ENCODE data around the gene PRDM10. TPM values are rescaled to one million over a fixed set of nuclear protein-coding genes. Genes with fewer than 3 reads are reported as not detected.

The PRDM10 gene
- total and polyA plus RNA-seq, 10 of the 15 experiments (the other 5 are each of a cell fraction or from before 2014, with no cell fraction given) = 0.93 to 6.2 (median 4.1) TPM

DNA sequence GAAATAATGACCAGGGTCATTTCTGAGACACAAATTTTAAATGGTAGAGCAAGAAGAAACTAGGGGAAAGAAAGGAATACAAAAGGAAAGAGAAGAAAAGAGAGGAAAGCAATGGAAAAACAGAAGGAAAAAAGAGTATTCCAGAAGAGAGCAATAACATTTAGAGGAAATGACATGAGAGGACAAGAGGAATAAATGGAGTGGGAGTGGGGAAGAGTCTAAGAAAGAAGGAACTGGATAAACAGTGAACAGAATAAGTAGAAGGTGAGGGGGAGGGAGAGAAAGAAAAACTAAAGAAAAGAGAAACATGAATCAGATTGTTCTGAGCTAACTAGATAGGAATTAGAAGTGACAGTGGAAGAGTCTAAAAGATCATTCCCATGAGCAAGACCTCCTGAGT, 28.4 kb downstream of the PRDM10 start:
- ChIA-PET RAD21 (ENCODE audit: unreplicated experiment) (interaction anchor here (1.7 to 2.3 kb wide), 3 partner anchors 29 to 158 kb away, joined by 3 to 14 read pairs (median 7); partner anchors contain the start of gene PRDM10), SMC1A (ENCODE audit: uncharacterized antibody, unreplicated experiment) (interaction anchor here (1.5 to 1.8 kb wide), 3 partner anchors 14 to 30 kb away, joined by 5 to 18 read pairs (median 9); partner anchors contain the start of gene PRDM10), CTCF (interaction anchor here (2.1 kb wide), 1 partner anchor 158 kb away, joined by 16 read pairs; no protein-coding TSS in a partner anchor), POLR2A (interaction anchor here (1.7 kb wide), 1 partner anchor 30 kb away, joined by 10 read pairs; the partner anchor contains the start of gene PRDM10)
- no peaks in the 10 kb centered on the region for H3K27me3 ChIP-seq (replicated peaks in 1 of 2; ENCODE audit: control insufficient read depth in 2 of 2, insufficient read depth in 2 of 2, low read length in 1 of 2)
- BruUV-seq (replicated peaks) = no TSS peak
- DNase-seq (ENCODE audit: low read depth, low spot score) (no peak), FAIRE-seq (no peak), ATAC-seq (no peak)
- H3K4me2 ChIP-seq (ENCODE audit: control insufficient read depth, insufficient read depth) = no peak overlapping the region
- H3K9me3 ChIP-seq (replicated peaks; ENCODE audit: control insufficient read depth, insufficient read depth, low read length) = no peaks in the 10 kb centered on the region
- H3K79me2 ChIP-seq (ENCODE audit: control insufficient read depth, insufficient read depth, low read length) = no peaks in the 10 kb centered on the region
- no peak overlapping the region for H2AFZ ChIP-seq (ENCODE audit: control insufficient read depth, low read depth, low read length)
- in situ Hi-C loops (cut with MboI) (no loop called here), intact Hi-C loops (cut with micrococcal nuclease; ENCODE audit: unreplicated experiment) (no loop called here)
- H3K4me3 ChIP-seq = no peak overlapping the region
- H3K4me1 ChIP-seq (ENCODE audit: control insufficient read depth, insufficient read depth, low read length) = peaks cover 6% of the 10 kb centered on the region; the same call in 1 of the 2 replicates
- no peak overlapping the region for H3K27ac ChIP-seq (ENCODE audit: control insufficient read depth, insufficient read depth)
- H4K20me1 ChIP-seq (ENCODE audit: control insufficient read depth, insufficient read depth) = no peaks in the 10 kb centered on the region
- no peaks in the 10 kb centered on the region for H3K36me3 ChIP-seq (ENCODE audit: control insufficient read depth in 2 of 2, insufficient read depth in 2 of 2, low read length in 1 of 2)
- H3K9ac ChIP-seq (ENCODE audit: control insufficient read depth, insufficient read depth, low read length) = no peak overlapping the region
- TF ChIP-seq CHD1 (IDR thresholded peaks at IDR 0.05; ENCODE audit: low read depth, low read length) (no peak), CREM (IDR thresholded peaks at IDR 0.05; ENCODE audit: low read depth) (no peak), RBBP5 (conservative IDR thresholded peaks at IDR 0.05) (no peak), TAF1 (IDR thresholded peaks at IDR 0.05; ENCODE audit: borderline replicate concordance, low read depth, low read length) (no peak), PAX5 (IDR thresholded peaks at IDR 0.05; ENCODE audit: borderline replicate concordance, low read depth, low read length) (no peak), MTA3 (IDR thresholded peaks at IDR 0.05; ENCODE audit: borderline replicate concordance, low read length) (no peak), MEF2A (IDR thresholded peaks at IDR 0.05; ENCODE audit: insufficient read depth, low read depth, low read length) (no peak), ZNF24 (IDR thresholded peaks at IDR 0.05) (no peak), BMI1 (IDR thresholded peaks at IDR 0.05; ENCODE audit: borderline replicate concordance) (no peak), PML (IDR thresholded peaks at IDR 0.05; ENCODE audit: low read length) (no peak), GATAD2B (conservative IDR thresholded peaks at IDR 0.05; ENCODE audit: low read depth) (no peak), SREBF2 (IDR thresholded peaks at IDR 0.05; ENCODE audit: low read length) (no peak)
- TF ChIP-seq, protein P1, sequence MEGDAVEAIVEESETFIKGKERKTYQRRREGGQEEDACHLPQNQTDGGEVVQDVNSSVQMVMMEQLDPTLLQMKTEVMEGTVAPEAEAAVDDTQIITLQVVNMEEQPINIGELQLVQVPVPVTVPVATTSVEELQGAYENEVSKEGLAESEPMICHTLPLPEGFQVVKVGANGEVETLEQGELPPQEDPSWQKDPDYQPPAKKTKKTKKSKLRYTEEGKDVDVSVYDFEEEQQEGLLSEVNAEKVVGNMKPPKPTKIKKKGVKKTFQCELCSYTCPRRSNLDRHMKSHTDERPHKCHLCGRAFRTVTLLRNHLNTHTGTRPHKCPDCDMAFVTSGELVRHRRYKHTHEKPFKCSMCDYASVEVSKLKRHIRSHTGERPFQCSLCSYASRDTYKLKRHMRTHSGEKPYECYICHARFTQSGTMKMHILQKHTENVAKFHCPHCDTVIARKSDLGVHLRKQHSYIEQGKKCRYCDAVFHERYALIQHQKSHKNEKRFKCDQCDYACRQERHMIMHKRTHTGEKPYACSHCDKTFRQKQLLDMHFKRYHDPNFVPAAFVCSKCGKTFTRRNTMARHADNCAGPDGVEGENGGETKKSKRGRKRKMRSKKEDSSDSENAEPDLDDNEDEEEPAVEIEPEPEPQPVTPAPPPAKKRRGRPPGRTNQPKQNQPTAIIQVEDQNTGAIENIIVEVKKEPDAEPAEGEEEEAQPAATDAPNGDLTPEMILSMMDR (IDR thresholded peaks at IDR 0.05 in 2 of 3, conservative IDR thresholded peaks at IDR 0.05 in 1 of 3; ENCODE audit: control insufficient read depth in 2 of 3, extremely low read depth in 1 of 3, insufficient read depth in 1 of 3, low read depth in 3 of 3, low read length in 3 of 3) = no peak
- TF ChIP-seq, protein P2, sequence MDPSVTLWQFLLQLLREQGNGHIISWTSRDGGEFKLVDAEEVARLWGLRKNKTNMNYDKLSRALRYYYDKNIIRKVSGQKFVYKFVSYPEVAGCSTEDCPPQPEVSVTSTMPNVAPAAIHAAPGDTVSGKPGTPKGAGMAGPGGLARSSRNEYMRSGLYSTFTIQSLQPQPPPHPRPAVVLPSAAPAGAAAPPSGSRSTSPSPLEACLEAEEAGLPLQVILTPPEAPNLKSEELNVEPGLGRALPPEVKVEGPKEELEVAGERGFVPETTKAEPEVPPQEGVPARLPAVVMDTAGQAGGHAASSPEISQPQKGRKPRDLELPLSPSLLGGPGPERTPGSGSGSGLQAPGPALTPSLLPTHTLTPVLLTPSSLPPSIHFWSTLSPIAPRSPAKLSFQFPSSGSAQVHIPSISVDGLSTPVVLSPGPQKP (IDR thresholded peaks at IDR 0.05; ENCODE audit: low read depth, low read length) = no peak
- TF ChIP-seq, protein P3, sequence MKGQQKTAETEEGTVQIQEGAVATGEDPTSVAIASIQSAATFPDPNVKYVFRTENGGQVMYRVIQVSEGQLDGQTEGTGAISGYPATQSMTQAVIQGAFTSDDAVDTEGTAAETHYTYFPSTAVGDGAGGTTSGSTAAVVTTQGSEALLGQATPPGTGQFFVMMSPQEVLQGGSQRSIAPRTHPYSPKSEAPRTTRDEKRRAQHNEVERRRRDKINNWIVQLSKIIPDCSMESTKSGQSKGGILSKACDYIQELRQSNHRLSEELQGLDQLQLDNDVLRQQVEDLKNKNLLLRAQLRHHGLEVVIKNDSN (IDR thresholded peaks at IDR 0.05; ENCODE audit: borderline replicate concordance, extremely low read length, insufficient read depth, low read depth, low read length) = no peak
- TF ChIP-seq, protein P4, sequence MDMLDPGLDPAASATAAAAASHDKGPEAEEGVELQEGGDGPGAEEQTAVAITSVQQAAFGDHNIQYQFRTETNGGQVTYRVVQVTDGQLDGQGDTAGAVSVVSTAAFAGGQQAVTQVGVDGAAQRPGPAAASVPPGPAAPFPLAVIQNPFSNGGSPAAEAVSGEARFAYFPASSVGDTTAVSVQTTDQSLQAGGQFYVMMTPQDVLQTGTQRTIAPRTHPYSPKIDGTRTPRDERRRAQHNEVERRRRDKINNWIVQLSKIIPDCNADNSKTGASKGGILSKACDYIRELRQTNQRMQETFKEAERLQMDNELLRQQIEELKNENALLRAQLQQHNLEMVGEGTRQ (IDR thresholded peaks at IDR 0.05; ENCODE audit: borderline replicate concordance, low read depth, low read length) = no peak
- TF ChIP-seq, protein P5, sequence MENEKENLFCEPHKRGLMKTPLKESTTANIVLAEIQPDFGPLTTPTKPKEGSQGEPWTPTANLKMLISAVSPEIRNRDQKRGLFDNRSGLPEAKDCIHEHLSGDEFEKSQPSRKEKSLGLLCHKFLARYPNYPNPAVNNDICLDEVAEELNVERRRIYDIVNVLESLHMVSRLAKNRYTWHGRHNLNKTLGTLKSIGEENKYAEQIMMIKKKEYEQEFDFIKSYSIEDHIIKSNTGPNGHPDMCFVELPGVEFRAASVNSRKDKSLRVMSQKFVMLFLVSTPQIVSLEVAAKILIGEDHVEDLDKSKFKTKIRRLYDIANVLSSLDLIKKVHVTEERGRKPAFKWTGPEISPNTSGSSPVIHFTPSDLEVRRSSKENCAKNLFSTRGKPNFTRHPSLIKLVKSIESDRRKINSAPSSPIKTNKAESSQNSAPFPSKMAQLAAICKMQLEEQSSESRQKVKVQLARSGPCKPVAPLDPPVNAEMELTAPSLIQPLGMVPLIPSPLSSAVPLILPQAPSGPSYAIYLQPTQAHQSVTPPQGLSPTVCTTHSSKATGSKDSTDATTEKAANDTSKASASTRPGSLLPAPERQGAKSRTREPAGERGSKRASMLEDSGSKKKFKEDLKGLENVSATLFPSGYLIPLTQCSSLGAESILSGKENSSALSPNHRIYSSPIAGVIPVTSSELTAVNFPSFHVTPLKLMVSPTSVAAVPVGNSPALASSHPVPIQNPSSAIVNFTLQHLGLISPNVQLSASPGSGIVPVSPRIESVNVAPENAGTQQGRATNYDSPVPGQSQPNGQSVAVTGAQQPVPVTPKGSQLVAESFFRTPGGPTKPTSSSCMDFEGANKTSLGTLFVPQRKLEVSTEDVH (IDR thresholded peaks at IDR 0.05; ENCODE audit: low read depth, partially characterized antibody) = no peak
- TF ChIP-seq, protein P6, sequence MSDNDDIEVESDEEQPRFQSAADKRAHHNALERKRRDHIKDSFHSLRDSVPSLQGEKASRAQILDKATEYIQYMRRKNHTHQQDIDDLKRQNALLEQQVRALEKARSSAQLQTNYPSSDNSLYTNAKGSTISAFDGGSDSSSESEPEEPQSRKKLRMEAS (IDR thresholded peaks at IDR 0.05; ENCODE audit: low read depth, low read length) = no peak

Data from GM12878 (cell line).